Uterus (tissue), 2 donors: Measurements from ENCODE around the gene SCLY.

ENCODE experiments used
- CTCF ChIP-seq, 4 experiments: fragments of 200-600 bp in 2 of 4; fragments of 450-650 bp in 2 of 4; sonication (generic) in 2 of 4; IDR thresholded peaks; one replicate each; pipeline ENCODE4 v1.5.1; 2016 to 2019; ENCODE audit warnings: antibody characterized with exemption in 4 of 4, mild to moderate bottlenecking in 2 of 4, moderate library complexity in 1 of 4
- POLR2A ChIP-seq, 2 donors: fragments of 450-650 bp; IDR thresholded peaks; one replicate each; pipeline ENCODE4 v1.6.1; 2016; ENCODE audit warnings: antibody characterized with exemption in 2 of 2, mild to moderate bottlenecking in 1 of 2, moderate library complexity in 1 of 2

- TF ChIP-seq CTCF (IDR thresholded peaks at IDR 0.05) = no peak
- no peak for TF ChIP-seq POLR2A (IDR thresholded peaks at IDR 0.05)
Observed at GRCh38 chr2:238103465-238104225, 42.8 kb downstream of the SCLY start.
